HUDEP-2 (cell line): Measurements from ENCODE around the gene OGFR.

Source experiments
- DNase-seq, 76 experiments: peaks; one replicate each; lab custom pipeline; 2025; ENCODE audit not compliant: unreplicated experiment in 76 of 76; lab: John Stamatoyannopoulos, UW

The OGFR gene

DNA sequence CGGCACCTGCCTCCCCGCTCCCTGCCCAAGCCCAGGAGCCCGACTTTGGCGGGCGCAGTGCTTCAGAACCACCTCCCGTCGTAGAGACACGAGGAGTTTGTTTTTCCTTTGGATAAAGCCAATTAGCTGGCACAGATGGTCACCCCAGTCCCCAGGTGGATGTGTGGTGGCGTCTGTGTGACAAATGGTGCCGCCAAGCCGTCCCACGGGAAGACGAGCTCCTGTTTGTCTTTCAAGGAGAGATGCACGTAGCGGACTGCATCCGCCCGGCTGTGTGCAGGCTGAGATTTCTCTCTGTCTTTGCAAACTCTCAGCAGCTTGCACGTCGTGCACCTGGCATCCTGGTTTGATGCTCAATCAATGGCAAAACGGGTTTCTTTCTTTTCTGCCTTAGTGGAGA lies 24.4 kb upstream of the OGFR start:
- DNase-seq = no peak

DNA sequence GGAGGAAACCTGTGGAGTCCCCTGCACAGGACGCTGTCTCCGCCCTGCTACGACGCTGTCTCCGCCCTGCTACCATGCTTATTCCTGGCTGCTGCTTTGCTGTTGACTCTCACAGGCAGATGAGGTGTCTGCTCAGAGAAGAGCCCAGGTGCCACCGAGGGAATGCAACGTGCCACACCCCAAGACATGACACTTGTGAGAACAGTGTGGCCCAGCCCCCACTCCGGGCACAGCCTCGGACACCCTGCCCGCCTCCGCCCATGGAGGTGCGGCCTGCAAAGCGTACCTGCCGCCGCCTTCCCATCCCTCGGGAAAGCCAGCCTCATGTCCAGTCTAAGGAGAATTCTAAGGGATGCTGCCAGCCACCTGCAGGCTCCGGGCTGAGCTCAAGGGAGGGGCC lies 23.9 kb upstream of the OGFR start:
- DNase-seq = no peak

DNA sequence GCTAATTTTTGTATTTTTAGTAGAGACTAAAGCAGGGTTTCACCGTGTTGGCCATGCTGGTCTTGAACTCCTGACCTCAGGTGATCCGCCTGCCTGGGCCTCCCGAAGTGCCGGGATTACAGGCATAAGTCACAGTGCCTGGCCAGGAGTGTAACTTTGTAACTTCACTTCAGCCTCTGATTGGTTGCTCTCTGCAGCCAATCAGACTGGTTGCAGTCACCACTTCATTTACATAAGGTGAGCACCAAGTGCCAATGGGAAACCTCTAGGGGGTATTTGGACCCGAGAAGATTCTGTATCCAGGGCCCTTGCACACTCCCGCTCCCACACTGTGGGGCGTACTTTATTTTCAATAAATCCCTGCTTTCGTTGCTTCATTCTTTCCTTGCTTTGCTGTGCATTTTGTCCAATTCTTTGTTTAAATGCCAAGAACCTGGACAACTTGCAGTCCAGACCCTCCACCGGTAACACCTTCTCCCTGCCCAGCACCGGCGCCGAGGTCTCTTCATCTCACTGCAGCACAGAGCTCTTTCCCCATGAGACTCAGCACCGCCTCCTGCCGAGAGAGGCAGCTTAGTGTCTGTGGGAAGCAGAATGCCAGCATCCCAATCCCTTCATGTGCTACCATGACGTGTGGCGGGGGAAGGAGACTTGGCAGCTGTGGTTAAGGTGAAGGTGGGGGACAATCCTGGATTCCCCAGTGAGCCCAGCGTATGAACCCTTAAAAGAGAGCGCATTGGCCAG lies 22.3 kb upstream of the OGFR start:
- DNase-seq = no peak

DNA sequence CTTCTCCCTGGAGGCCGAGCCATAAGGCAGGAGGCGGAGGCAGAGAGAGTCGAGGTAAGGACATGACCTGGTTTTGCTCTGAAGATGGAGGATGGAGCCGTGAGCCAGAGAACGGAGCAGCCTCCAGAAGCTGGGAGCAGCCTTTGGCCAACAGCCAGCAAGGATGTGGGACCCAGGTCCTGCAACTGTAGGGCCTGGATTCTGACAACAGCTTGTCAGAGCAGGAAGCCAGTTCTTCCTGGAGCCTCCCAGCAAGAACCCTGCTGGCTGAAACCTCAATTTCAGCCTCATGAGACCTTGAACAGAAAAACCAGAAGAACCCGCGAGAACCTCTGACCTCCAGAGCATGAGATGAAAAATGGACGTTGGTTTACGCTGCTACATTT lies 21.7 kb upstream of the OGFR start:
- DNase-seq = no peak

DNA sequence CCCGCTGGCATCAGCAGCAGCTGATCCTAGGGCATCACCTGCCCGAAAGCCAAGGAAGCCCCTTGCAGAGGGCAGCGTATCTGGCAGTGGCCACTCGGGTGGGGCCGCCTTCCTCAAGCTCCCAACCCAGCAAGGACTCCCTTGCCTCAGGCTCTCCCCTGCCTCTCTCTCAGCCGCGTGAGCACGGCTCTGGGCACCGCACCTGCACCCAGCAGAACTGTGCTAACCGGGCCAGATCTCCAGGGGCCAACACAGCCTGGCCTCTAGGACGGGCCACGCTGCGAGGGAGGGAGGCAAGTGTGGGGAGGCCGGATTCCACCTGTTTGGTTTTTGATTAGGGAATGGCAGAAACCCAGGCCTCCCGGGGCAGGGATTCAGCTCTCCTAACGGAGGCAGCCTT lies 20.1 kb upstream of the OGFR start:
- DNase-seq = no peak

DNA sequence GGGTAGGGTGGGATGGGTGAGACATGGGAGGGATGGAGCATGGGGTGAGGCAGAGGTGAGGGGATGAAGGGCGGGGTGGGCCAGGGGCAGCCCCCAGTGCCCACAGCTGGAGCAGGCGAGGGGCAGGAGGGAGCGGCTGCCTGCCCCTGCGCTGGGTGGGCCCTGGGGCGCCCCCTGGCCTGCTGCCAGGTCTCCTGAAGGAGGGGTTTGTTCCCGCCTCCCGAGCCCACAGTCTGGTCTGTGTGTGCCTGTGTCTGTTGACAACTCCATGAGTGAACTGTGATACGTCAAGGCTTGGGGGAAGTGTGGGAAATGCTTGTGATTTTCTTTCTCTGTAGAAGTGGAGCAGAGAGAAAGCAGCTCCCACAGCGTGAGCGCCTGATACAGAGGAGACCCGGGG lies 19.2 kb upstream of the OGFR start:
- DNase-seq = no peak

DNA sequence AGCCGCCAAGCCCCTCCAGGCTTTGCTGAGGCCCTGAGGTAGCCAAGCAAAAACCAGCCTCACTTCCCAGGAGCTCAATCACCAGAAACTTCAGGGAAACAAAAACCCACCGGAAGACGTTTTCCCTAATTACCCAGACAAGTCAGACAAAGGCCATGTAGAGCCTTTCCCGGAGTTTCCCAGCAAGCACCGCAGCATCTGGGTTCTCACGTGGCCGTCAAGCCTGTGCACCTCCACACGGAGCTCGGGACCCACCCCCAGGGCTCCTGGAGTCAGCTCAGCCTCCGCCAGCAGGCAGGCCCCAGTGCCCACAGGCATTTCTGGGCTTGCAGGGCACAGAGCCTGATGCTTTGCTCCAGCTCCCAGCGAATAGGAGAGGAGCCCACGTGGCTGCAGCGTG lies 18.5 kb upstream of the OGFR start:
- DNase-seq = no peak

DNA sequence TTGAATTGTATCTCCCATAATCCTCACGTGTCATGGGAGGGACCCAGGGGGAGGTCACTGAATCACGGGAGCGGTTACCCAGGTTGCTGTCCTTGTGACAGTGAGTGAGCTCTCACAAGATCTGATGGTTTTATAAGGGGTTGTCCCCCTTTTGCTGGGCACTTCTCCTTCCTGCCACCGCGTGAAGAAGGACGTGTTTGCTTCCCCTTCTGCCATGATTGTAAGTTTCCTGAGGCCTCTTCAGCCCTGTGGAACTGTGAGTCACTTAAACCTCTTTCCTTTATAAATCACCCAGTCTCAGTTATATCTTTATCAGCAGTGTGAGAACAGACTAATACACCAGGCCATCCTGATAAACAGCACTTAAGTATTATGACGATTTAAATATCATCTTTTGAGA lies 17.3 kb upstream of the OGFR start:
- DNase-seq = no peak

DNA sequence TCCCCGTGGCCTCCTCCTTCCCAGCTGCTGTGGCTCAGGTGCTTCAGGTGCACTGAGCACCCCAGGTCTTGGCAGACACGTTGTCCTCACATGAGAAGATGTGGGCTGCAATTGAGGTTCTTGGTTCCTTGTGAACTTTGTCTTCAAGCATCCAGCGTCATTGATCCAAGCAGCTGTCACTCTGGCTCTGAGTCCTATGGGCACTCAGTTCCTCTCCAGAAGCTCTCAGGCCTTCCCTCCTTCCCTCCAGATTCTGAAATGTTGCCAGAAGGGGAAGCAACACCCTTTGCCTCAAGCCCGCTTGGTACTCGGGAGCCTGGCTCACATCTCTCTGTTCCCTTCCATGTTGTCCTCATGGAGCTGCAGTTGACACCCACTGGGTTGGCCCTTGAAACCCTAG lies 16.8 kb upstream of the OGFR start:
- DNase-seq = no peak

DNA sequence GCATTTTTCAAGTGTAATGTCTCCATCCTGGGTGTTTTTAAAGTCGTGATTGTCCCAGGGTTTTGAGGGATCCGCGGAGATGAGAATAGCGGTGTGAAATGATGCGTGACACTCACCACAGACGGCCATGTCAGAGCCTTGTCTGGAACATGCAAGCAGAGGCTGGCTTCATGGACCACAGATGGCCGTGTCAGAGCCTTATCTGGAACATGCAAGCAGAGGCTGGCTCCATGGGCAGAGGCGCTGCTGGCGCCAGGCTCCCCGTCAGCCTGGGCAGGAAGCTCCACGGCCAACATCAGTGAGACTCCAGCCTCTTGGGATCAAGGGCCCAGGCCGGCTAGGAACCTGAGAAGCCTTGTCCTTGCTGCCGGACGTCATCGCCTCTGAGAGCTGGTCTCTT lies 16.0 kb upstream of the OGFR start:
- DNase-seq = peak in 2 of 76 experiments; percentile 2 to 12

DNA sequence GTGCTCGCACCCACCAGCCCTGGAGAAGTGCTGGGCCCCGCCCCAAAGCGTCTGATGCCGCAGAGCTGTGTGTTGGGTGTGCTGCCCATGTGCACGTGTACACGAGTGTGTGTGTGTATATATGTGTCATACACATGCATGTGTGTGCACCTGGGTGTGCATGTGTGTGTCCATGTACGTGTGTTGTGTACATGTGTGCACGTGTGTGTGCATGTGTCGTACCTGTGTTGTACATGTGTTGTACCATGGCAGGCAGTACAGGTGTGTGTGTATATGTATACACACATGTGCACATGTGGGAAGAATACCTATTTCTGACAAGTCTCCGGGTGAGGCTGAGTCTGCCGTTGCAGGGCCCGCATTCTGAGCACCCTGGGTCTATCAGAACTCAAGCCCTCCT lies 14.6 kb upstream of the OGFR start:
- no peak for DNase-seq

DNA sequence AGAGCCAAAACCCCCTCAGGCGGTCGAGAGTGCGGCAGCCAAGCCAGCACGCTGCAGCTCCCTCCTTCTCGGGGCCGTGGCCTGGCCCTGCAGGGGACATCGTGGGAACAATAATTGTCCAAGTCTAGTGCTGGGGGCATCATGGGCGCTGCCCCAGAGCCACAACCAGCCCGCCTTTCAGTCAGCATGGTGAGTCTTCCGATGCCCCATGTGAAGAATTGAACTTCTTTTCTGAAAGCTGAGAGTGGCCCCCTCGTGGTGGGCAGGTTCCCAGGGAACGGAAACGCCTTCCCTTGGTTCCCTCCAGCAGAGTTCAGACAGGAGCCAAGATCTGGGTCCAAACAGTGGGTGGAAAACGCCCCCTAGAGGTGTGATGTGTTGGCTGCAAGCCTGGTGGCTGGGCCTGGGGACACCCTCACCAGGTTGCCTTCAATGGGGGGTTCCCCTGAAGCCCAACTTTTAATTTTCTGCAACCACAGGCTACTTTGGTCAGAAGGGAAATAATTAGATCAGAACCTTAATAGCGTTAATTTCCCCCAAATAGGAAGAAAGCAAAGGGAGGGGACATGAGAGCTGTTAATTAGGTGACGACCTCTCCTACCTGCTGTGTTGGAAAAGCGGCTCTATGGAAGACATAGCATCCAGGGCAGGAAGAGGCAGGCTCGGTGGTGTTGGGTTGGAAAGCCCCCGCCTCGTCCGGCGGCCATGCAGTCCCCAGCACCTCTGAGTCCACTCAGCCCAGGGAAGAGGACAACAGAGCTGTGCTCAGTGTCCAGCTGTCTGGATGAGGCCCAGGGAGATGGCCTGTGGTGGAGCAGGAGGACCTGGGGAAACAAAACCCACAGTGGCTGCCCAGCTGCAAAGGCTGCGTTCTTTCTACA lies 13.1 kb upstream of the OGFR start:
- peak in 71 of 76 experiments; percentile 34 to 87 (median 71) for DNase-seq

DNA sequence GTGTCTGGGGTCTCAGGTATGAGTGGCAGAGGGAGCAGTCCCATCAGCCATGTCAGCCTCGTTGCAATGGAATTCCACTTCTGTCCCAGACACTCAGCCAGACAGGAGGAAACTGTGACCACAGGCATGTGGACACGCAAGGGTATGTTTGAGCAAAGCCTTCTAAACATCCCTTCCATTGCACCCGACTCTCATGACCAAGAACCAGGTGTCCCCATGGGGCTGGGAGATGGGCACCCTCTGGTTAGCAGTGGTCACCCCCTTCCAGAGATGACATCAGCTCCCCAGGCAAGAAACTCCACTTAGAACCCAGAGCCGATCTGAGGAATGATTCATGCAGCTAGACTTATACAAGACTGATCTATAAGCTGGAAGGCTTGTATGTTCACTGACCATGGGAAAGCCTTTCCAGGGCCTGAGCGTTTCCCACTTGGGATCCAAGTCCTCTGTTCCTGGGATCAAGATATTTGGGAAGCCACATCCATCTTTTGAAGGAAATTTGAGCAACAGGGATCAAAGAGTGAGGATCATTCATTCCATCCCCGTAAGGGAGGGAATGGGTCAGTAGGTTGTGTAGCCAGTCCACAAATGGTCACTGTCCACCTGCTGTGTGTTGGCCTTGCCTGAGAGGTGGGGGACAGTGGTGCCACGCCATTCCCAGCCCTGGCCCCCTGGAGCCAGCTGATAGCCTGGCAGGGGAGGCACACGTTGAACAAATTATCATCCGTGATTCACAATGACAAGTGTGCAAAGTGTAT lies 12.3 kb upstream of the OGFR start:
- no peak for DNase-seq

DNA sequence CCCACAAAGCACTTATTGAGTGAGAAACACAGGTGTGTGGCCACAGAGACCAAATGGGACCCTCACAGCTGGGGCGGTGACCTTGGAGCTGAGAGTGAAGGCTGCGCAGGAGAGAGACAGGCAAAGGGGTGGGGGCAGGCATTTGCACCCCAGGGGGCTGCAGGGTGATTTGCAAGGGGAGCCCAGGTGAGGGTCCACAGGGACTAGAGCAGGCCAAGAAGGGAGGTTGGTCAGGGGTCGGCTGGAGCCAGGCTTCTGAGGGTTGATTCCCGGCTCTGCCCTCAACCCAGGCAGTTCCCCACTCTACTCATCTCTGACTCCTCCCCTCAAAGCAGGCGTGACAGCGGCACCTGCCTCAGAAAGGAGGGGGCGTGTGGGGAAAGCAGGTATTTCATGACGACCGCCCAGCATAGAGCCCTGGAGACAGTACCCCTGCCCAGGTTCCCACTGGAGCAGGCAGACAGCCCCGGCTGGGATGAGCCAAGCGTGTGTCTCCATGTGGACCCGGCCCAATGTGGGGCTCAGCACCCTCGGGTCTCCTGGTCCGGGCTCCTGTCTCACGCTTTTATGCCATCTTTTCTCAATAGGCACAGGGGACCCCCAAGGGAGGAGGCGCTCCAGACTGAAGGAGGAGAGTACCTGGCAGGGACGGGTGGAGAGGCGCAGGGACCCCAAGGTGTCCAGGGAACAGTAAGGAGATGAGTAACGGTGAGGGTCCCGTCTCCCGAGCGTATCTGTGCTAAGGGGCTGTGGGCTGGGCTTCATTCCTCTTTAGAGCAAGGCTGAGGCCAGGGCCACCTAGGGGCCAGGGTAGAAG lies 11.5 kb upstream of the OGFR start:
- DNase-seq = no peak

DNA sequence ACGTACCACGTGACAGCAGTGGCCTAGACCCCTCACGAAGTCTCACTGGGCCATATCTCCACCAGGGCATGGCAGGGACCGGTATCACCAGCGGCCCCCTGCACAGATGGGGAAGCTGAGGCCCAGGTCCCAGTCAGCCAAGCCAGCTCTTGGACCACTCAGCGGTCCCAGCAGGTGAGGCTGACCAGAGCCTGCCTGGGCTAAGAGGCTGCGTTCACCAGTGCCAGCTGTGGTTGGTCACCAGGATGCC lies 11.0 kb upstream of the OGFR start:
- DNase-seq = no peak

DNA sequence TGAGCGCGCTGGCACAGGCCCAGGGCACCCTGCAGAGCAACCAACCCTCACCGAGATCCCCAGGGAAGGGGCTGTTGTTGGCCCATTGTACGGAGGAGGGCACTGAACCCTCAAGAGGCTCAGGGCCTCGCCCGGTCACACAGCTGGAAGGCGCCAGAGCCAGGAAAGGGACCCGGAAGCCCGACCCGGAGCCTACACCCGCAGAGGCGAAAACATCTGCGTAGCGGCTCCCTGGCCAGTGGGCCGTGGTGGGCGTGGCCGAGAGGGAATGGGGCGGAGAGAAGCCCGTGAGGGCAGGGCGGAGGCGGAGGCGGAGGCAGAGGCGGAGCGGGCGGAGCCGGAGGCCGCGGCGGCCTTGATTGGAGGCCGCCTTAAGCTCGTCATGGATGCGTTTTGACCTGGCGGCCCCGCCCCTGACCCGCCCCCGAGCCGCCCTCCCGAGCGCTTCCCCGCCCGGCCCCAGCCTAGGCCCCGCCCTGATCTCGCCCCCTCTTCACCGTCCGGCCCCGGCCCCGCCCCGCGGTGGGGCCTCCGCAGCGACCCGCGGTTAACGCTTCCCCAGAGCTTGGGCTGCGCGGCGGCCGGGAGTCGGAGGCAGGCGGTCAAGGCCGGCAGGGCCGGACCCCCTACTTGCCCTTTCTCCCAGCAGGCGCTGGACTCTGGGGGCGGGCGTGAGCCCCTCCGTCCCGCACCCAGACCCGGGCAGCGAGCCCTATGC lies 10.5 kb upstream of the OGFR start:
- peak in 73 of 76 experiments; percentile 43 to 99 (median 87) for DNase-seq

DNA sequence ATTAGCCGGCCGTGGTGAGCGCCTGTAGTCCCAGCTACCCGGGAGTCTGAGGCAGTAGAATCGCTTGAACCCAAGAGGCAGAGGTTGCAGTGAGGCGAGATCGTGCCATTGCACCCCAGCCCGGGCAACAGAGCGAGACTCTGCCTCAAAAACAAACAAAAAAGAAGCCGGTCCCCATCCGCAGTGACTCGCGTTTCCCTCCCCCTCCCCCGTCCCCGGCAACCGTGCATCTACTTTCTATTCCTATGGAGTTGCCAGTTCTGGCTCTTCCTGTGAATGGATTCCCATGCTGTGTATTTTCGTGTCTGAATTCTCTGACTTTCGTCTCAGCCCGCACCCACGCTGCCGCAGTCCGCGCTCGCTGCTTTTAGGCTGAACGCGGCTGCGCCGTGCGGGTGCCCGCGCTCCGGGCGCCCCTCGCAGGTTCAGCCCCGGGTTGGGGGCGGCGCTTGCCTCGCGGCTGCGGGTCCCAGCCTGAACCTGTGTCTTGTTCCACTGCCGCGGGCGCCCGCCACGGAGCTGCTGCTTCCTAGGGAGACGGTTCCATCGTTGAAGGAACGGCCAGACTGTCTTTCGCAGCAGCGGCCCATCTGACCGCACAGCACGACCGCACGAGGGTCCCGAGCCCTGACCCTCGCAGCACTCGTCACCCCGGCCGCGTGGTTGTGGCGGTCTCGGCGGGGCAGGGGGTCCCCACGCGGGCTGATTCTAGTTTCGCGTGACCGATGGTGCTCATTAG lies 9.4 kb upstream of the OGFR start:
- DNase-seq = peak in 53 of 76 experiments; percentile 9 to 76 (median 44)

DNA sequence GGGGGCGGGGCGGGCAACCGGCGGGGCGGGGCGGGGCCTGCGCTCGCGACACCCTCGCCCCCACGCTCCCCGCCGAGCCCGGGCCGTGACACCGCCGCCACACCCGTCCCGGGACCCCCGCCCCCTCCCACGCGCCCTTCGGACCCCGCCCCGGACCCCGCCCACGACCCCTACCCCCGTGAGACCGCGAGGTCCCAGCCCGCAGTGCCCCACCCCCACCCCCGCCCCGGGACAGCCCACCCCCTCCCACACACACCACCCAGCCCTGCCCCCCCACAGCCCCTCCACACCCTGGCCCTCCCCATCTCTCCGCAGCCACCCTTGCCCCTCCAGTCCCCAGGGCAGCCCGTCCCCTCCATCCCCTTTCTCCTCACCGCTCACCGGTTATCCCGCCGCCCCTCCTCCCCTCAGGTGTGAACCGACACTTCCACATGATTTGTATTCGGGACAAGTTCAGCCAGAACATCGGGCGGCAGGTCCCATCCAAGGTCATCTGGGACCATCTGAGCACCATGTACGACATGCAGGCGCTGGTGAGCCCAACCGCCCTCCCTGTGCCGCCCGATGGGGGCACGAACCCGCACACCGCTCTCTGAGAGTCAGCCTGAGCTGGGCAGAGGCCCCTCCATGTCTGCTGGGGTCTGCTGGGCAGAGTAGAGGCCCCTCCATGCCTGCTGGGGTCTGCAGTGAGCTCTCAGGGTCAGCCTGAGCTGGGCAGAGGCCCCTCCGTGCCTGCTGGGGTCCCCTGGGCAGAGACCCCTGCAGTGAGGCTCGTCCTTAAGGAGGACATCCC lies 7.7 kb upstream of the OGFR start:
- DNase-seq = peak in 1 of 76 experiments; percentile 24
